ENCODE data around the gene RERG.

Gene RERG

DNA sequence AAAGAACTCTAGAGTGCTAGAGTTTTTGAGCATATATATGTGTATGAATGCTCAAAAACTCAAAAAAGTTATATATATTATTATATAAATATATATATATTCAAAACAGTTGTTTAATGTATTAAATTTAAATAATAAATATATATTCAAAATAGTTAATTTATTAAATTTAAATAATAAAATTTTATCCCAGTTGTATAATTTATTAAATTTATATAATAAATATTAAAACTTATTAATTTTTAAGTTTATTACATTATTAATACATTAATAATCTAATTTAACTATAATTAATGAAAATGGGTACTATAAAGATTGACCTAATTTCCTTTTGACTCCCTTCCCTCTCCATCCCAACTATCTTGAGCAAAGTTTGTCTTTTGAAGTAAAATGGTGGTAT is 97.8 kb downstream of the RERG start:
- Mint-ChIP-seq H3K4me3 (no peak overlapping the region), H3K27me3 (ENCODE audit: low read depth, poor library complexity) (peaks cover 6% of the 10 kb centered on the region), H3K4me1 (no peaks in the 10 kb centered on the region), H3K27ac (no peak overlapping the region), H3K36me3 (ENCODE audit: low read depth) (no peaks in the 10 kb centered on the region), H3K9me3 (no peaks in the 10 kb centered on the region)
- TF ChIP-seq, protein P1, sequence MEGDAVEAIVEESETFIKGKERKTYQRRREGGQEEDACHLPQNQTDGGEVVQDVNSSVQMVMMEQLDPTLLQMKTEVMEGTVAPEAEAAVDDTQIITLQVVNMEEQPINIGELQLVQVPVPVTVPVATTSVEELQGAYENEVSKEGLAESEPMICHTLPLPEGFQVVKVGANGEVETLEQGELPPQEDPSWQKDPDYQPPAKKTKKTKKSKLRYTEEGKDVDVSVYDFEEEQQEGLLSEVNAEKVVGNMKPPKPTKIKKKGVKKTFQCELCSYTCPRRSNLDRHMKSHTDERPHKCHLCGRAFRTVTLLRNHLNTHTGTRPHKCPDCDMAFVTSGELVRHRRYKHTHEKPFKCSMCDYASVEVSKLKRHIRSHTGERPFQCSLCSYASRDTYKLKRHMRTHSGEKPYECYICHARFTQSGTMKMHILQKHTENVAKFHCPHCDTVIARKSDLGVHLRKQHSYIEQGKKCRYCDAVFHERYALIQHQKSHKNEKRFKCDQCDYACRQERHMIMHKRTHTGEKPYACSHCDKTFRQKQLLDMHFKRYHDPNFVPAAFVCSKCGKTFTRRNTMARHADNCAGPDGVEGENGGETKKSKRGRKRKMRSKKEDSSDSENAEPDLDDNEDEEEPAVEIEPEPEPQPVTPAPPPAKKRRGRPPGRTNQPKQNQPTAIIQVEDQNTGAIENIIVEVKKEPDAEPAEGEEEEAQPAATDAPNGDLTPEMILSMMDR (IDR thresholded peaks at IDR 0.05) = no peak
- no peak for DNase-seq

DNA sequence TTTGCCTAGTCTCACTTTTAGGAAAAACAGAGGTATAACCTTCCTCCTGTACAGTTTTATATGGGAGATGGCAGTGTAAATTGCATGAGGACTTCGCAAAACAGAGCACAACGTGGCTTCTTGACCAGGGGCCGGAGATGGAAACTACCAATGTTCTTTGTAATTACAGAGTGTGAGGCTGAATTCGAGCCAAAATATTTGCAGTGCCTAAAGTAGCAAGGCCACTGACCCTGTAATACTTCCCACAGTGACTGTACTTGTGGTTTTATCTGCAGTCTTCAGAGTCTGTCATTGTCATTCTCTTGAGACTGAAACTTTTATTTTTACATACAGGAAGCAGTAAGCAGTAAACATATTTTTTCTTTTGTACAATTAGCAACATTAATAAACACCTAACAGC is 98.9 kb downstream of the RERG start:
- no peaks in the 10 kb centered on the region for H3K4me1 Mint-ChIP-seq
- H3K9me3 Mint-ChIP-seq = no peaks in the 10 kb centered on the region
- peaks cover 3% of the 10 kb centered on the region for H3K27me3 Mint-ChIP-seq (ENCODE audit: low read depth, poor library complexity)
- H3K4me3 Mint-ChIP-seq = no peak overlapping the region
- H3K36me3 Mint-ChIP-seq (ENCODE audit: low read depth) = no peaks in the 10 kb centered on the region
- H3K27ac Mint-ChIP-seq = no peak overlapping the region
- no peak for DNase-seq
- TF ChIP-seq, protein P1 (IDR thresholded peaks at IDR 0.05) = no peak

DNA sequence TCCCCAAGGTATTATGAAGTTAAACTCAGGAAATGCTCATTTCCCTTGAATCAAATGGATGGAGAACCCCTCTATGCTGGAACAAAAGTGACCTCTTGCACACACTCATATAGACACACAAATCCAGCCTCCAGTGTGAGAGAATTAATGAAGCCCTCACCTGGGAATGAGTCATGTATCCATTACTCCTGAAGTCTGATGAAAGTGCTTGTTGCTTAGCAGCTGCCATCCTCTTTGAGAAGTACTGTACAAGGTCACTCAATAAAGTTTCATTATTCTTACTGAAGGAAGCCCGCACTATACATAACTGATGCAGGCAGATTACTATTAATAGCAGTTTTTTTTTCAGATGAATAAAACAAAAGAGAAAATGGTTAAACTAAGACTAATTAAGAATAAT is 102.3 kb downstream of the RERG start:
- H3K4me3 Mint-ChIP-seq = no peak overlapping the region
- H3K27me3 Mint-ChIP-seq (ENCODE audit: low read depth, poor library complexity) = peaks cover 3% of the 10 kb centered on the region
- no peak overlapping the region for H3K27ac Mint-ChIP-seq
- no peaks in the 10 kb centered on the region for H3K9me3 Mint-ChIP-seq
- H3K4me1 Mint-ChIP-seq = no peaks in the 10 kb centered on the region
- DNase-seq = no peak
- TF ChIP-seq, protein P1 (IDR thresholded peaks at IDR 0.05) = no peak
- H3K36me3 Mint-ChIP-seq (ENCODE audit: low read depth) = no peaks in the 10 kb centered on the region

DNA sequence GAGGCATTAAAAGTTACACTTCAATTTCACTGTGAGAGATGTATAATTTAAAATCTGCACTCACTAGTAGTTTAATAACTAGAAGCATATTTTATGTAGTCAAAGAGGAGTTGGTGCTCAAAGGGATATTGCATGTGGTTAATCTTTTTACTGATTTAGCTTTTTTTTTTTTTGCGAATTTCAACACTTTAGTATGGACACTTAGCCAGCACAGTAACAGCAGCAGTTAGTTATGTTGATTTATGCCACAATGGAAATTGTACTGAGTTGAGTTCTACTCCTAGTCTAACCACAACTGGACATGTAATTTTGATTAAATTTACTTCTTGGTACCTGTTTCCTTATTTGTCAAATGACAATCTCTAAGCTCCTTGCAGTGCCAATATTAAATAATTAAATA is 104.2 kb downstream of the RERG start:
- H3K36me3 Mint-ChIP-seq (ENCODE audit: low read depth) = no peaks in the 10 kb centered on the region
- DNase-seq = no peak
- H3K9me3 Mint-ChIP-seq = no peaks in the 10 kb centered on the region
- peaks cover 3% of the 10 kb centered on the region for H3K27me3 Mint-ChIP-seq (ENCODE audit: low read depth, poor library complexity)
- TF ChIP-seq, protein P1 (IDR thresholded peaks at IDR 0.05) = no peak
- H3K4me1 Mint-ChIP-seq = no peaks in the 10 kb centered on the region
- no peak overlapping the region for H3K27ac Mint-ChIP-seq
- no peak overlapping the region for H3K4me3 Mint-ChIP-seq

DNA sequence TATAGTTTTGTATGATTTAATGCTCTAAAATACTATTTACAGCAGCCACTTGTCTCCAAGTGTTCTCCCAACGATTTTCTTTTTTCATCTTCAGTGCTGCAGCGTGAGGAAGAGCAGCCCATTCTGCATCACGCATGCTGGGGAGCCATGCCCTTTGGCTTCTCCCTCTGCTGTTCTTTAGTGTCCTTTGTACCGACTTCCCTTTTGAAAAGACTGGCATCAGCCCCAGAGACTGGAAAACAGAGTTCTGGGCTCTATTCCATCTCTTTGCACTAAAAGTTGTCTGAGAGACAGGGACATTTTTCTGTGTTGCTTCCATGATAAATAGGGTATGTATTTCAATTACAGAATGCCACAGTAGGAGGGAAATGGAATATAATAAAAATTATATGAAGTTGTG is 105.1 kb downstream of the RERG start:
- DNase-seq = no peak
- Mint-ChIP-seq H3K9me3 (no peaks in the 10 kb centered on the region), H3K4me3 (no peak overlapping the region), H3K36me3 (ENCODE audit: low read depth) (no peaks in the 10 kb centered on the region), H3K27ac (no peak overlapping the region), H3K27me3 (ENCODE audit: low read depth, poor library complexity) (peaks cover 3% of the 10 kb centered on the region), H3K4me1 (no peaks in the 10 kb centered on the region)
- TF ChIP-seq, protein P1 (IDR thresholded peaks at IDR 0.05) = no peak

DNA sequence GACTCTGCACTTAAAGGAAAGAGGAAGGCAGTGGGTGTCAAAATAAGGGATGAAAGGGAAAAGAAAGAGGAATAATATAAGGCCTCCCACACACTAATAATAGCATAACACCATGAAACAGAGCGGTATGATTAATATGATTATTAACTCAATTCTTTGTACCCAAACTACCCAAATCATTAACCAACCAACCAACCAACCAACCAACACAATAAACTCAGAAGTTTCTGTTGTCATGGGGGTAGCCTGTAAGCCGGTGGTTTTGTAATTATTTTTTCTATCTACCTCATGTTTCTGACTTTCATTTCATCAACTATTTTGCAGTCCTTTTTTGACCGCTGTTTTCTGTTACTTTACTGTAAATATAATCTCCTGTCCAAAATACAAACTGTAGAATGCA is 105.8 kb downstream of the RERG start:
- Mint-ChIP-seq H3K9me3 (no peaks in the 10 kb centered on the region), H3K27ac (no peak overlapping the region), H3K4me1 (no peaks in the 10 kb centered on the region), H3K4me3 (no peak overlapping the region), H3K36me3 (ENCODE audit: low read depth) (no peaks in the 10 kb centered on the region), H3K27me3 (ENCODE audit: low read depth, poor library complexity) (peaks cover 3% of the 10 kb centered on the region)
- no peak for DNase-seq
- TF ChIP-seq, protein P1 (IDR thresholded peaks at IDR 0.05) = no peak

Measured in nephron progenitor cell (in vitro differentiated cells).